ENCODE results near the gene IL7R. TPM values are rescaled to one million over a fixed set of nuclear protein-coding genes. Genes with fewer than 3 reads are reported as not detected.
A peak's percentile ranks its signal among the peaks of the same experiment; 100 is the strongest.

Gene IL7R
- total RNA-seq, 2 experiments from 2014 or later = 4.6 to 62.2 TPM

GRCh38 chr5:35847961-35848360, 8.7 kb upstream of the IL7R start:
- Histone ChIP-seq H3K4me1 (ENCODE audit: insufficient read depth, low read length, poor library complexity, severe bottlenecking) (peaks cover 18% of the 10 kb centered on the region), H3K36me3 (ENCODE audit: insufficient read depth, low read length) (no peaks in the 10 kb centered on the region; the same call in 1 of the 2 replicates), H3K4me2 (ENCODE audit: low read length) (no peak overlapping the region), H4K20me1 (ENCODE audit: insufficient read depth, low read length) (no peaks in the 10 kb centered on the region), H3K9me2 (ENCODE audit: insufficient read depth, low read length) (no peaks in the 10 kb centered on the region), H2AFZ (ENCODE audit: low read length) (no peak overlapping the region), H3K9me3 (ENCODE audit: low read length) (peaks cover 58% of the 10 kb centered on the region), H3K4me3 (ENCODE audit: low read depth, low read length, poor library complexity, severe bottlenecking) (no peak overlapping the region), H3K79me2 (ENCODE audit: insufficient read depth, low read depth, low read length) (no peaks in the 10 kb centered on the region), H3K27ac (ENCODE audit: low read depth, low read length, poor library complexity, severe bottlenecking) (no peak overlapping the region)
- TF ChIP-seq CTCF (conservative IDR thresholded peaks at IDR 0.05; ENCODE audit: low read length) (no peak), EZH2phosphoT487 (IDR thresholded peaks at IDR 0.05; ENCODE audit: borderline replicate concordance, low read depth, low read length) (no peak)
- BruUV-seq (replicated peaks) = no TSS peak
- ChIA-PET CTCF (ENCODE audit: unreplicated experiment) (no interaction called here), POLR2A (no interaction called here)
- intact Hi-C loops (cut with micrococcal nuclease; ENCODE audit: unreplicated experiment) = no loop called here
- DNase-seq (ENCODE audit: low spot score) = no peak

- POLR2A ChIA-PET = interaction anchor here (0.7 kb wide), 1 partner anchor 54 kb away, joined by 4 read pairs; no protein-coding TSS in a partner anchor
- TF ChIP-seq CTCF (conservative IDR thresholded peaks at IDR 0.05; ENCODE audit: low read length) = no peak
- no peak for TF ChIP-seq EZH2phosphoT487 (IDR thresholded peaks at IDR 0.05; ENCODE audit: borderline replicate concordance, low read depth, low read length)
- no peaks in the 10 kb centered on the region for H3K79me2 ChIP-seq (ENCODE audit: insufficient read depth, low read depth, low read length)
Measured at GRCh38 chr5:35849860-35850259, 6.8 kb upstream of the IL7R start.

GRCh38 chr5:35850967-35851680, 5.6 kb upstream of the IL7R start:
- ChIA-PET CTCF (ENCODE audit: unreplicated experiment) (interaction anchor here (0.6 kb wide), 2 partner anchors 618 to 1628 kb away, joined by 3 read pairs; no protein-coding TSS in a partner anchor), POLR2A (interaction anchor here (0.8 to 1.6 kb wide), 4 partner anchors 9 to 39 kb away, joined by 3 to 4 read pairs (median 4); no protein-coding TSS in a partner anchor)
- no peak for DNase-seq (ENCODE audit: low spot score)
- BruUV-seq (replicated peaks) = no TSS peak
- Histone ChIP-seq H3K9me3 (ENCODE audit: low read length) (peaks cover 26% of the 10 kb centered on the region), H3K36me3 (ENCODE audit: insufficient read depth, low read length) (no peaks in the 10 kb centered on the region; the same call in 1 of the 2 replicates), H2AFZ (ENCODE audit: low read length) (no peak overlapping the region), H3K79me2 (ENCODE audit: insufficient read depth, low read depth, low read length) (peaks cover 7% of the 10 kb centered on the region; the same call in 1 of the 2 replicates), H3K4me3 (ENCODE audit: low read depth, low read length, poor library complexity, severe bottlenecking) (no peak overlapping the region), H3K9me2 (ENCODE audit: insufficient read depth, low read length) (no peaks in the 10 kb centered on the region), H3K4me2 (ENCODE audit: low read length) (no peak overlapping the region; the same call in 1 of the 2 replicates), H4K20me1 (ENCODE audit: insufficient read depth, low read length) (no peaks in the 10 kb centered on the region), H3K4me1 (ENCODE audit: insufficient read depth, low read length, poor library complexity, severe bottlenecking) (peaks cover 50% of the 10 kb centered on the region), H3K27ac (ENCODE audit: low read depth, low read length, poor library complexity, severe bottlenecking) (no peak overlapping the region)
- no peak for TF ChIP-seq CTCF (conservative IDR thresholded peaks at IDR 0.05; ENCODE audit: low read length)
- no peak for TF ChIP-seq EZH2phosphoT487 (IDR thresholded peaks at IDR 0.05; ENCODE audit: borderline replicate concordance, low read depth, low read length)
- intact Hi-C loops (cut with micrococcal nuclease; ENCODE audit: unreplicated experiment) = no loop called here

More at GRCh38 chr5:35849860-35850259, 6.8 kb upstream of the IL7R start:
- no peaks in the 10 kb centered on the region; the same call in 1 of the 2 replicates for H3K36me3 ChIP-seq (ENCODE audit: insufficient read depth, low read length)
- H2AFZ ChIP-seq (ENCODE audit: low read length) = 0 out of 2 replicates have a peak overlapping the region, but pooled peaks have one; percentile 13
- peaks cover 39% of the 10 kb centered on the region for H3K9me3 ChIP-seq (ENCODE audit: low read length)
- no peaks in the 10 kb centered on the region for H3K9me2 ChIP-seq (ENCODE audit: insufficient read depth, low read length)
- CTCF ChIA-PET (ENCODE audit: unreplicated experiment) = no interaction called here
- H3K4me1 ChIP-seq (ENCODE audit: insufficient read depth, low read length, poor library complexity, severe bottlenecking) = peaks cover 37% of the 10 kb centered on the region
- no peak overlapping the region for H3K4me2 ChIP-seq (ENCODE audit: low read length)
- H3K27ac ChIP-seq (ENCODE audit: low read depth, low read length, poor library complexity, severe bottlenecking) = no peak overlapping the region
- DNase-seq (ENCODE audit: low spot score) = no peak
- H4K20me1 ChIP-seq (ENCODE audit: insufficient read depth, low read length) = no peaks in the 10 kb centered on the region
- BruUV-seq (replicated peaks) = no TSS peak
- intact Hi-C loops (cut with micrococcal nuclease; ENCODE audit: unreplicated experiment) = no loop called here
- H3K4me3 ChIP-seq (ENCODE audit: low read depth, low read length, poor library complexity, severe bottlenecking) = no peak overlapping the region
